GM21576 (cell line): ENCODE results near the gene USP24.
"Not testable (repeated sequence)": the region's sequence is repeated elsewhere in the genome, so short reads cannot be mapped to it uniquely, and the experiment has no call there.

Experiments used
- ATAC-seq: cut with Tn5 transposase; IDR thresholded peaks from one replicate; pipeline ENCODE4 v1.9.1; 2021; ENCODE audit warnings: mild to moderate bottlenecking, moderate library complexity; ENCODE audit not compliant: unreplicated experiment

Gene USP24

GRCh38 chr1:55198044-55198443 is 17.1 kb downstream of the USP24 start:
- no peak for ATAC-seq

- ATAC-seq, result no peak
These were observed 18.1 kb downstream of the USP24 start for GRCh38 chr1:55197099-55197498.

- ATAC-seq, result no peak
These were observed 18.6 kb downstream of the USP24 start for GRCh38 chr1:55196433-55197035.

- peak; percentile 56 for ATAC-seq
These were observed 19.5 kb downstream of the USP24 start for GRCh38 chr1:55195521-55196233.

- ATAC-seq, result no peak
These were observed 20.3 kb downstream of the USP24 start for GRCh38 chr1:55194851-55195250.

- ATAC-seq, result no peak
These were observed 23.1 kb downstream of the USP24 start for GRCh38 chr1:55192093-55192492.

GRCh38 chr1:55191219-55191952 is 23.8 kb downstream of the USP24 start:
- ATAC-seq, result not testable (repeated sequence)

GRCh38 chr1:55190109-55190508 is 25.1 kb downstream of the USP24 start:
- no peak for ATAC-seq

GRCh38 chr1:55188909-55189308 is 26.3 kb downstream of the USP24 start:
- ATAC-seq, result no peak

GRCh38 chr1:55185832-55186231 is 29.3 kb downstream of the USP24 start:
- no peak for ATAC-seq

GRCh38 chr1:55184859-55185258 is 30.3 kb downstream of the USP24 start:
- no peak for ATAC-seq

- ATAC-seq, result no peak
These were observed 33.5 kb downstream of the USP24 start for GRCh38 chr1:55181666-55182065.

GRCh38 chr1:55180075-55180670 is 35.0 kb downstream of the USP24 start:
- ATAC-seq, result no peak

GRCh38 chr1:55179177-55179835 is 35.9 kb downstream of the USP24 start:
- ATAC-seq, result no peak

- ATAC-seq, result no peak
These were observed 42.5 kb downstream of the USP24 start for GRCh38 chr1:55172687-55173086.

GRCh38 chr1:55172272-55172671 is 42.9 kb downstream of the USP24 start:
- ATAC-seq, result no peak

GRCh38 chr1:55171694-55172093 is 43.5 kb downstream of the USP24 start:
- ATAC-seq, result no peak

GRCh38 chr1:55170426-55170825 is 44.7 kb downstream of the USP24 start:
- no peak for ATAC-seq

- ATAC-seq, result no peak
These were observed 46.0 kb downstream of the USP24 start for GRCh38 chr1:55169126-55169525.

GRCh38 chr1:55168353-55168752 is 46.8 kb downstream of the USP24 start:
- ATAC-seq, result no peak

GRCh38 chr1:55167224-55167871 is 47.8 kb downstream of the USP24 start:
- ATAC-seq, result no peak
